ENCODE measurements around the gene FBXW8.

FBXW8 gene

GRCh38 chr12:117038023-117038680, 127.4 kb downstream of the FBXW8 start:
- no peak for DNase-seq (ENCODE audit: low read depth in 2 of 2)

GRCh38 chr12:117038919-117039318, 128.2 kb downstream of the FBXW8 start:
- no peak for DNase-seq (ENCODE audit: low read depth in 2 of 2)

- DNase-seq (ENCODE audit: low read depth in 2 of 2): no peak
Observed at GRCh38 chr12:117039891-117040309, 129.2 kb downstream of the FBXW8 start.

- DNase-seq (ENCODE audit: low read depth in 2 of 2): no peak
Observed at GRCh38 chr12:117040496-117040895, 129.7 kb downstream of the FBXW8 start.

GRCh38 chr12:117041798-117042170, 131.0 kb downstream of the FBXW8 start:
- no peak for DNase-seq (ENCODE audit: low read depth in 2 of 2)

- DNase-seq (ENCODE audit: low read depth in 2 of 2): no peak
Observed at GRCh38 chr12:117042171-117042842, 131.6 kb downstream of the FBXW8 start.

- DNase-seq (ENCODE audit: low read depth in 2 of 2): no peak
Observed at GRCh38 chr12:117042862-117043261, 132.1 kb downstream of the FBXW8 start.

- DNase-seq (ENCODE audit: low read depth in 2 of 2): no peak
Observed at GRCh38 chr12:117044311-117044710, 133.6 kb downstream of the FBXW8 start.

- DNase-seq (ENCODE audit: low read depth in 2 of 2): no peak
Observed at GRCh38 chr12:117044790-117045159, 134.0 kb downstream of the FBXW8 start.

- DNase-seq (ENCODE audit: low read depth in 2 of 2): no peak
Observed at GRCh38 chr12:117045160-117046010, 134.6 kb downstream of the FBXW8 start.

GRCh38 chr12:117046011-117046369, 135.2 kb downstream of the FBXW8 start:
- no peak for DNase-seq (ENCODE audit: low read depth in 2 of 2)

- DNase-seq (ENCODE audit: low read depth in 2 of 2): no peak
Observed at GRCh38 chr12:117046425-117046824, 135.7 kb downstream of the FBXW8 start.

GRCh38 chr12:117046861-117047530, 136.2 kb downstream of the FBXW8 start:
- no peak for DNase-seq (ENCODE audit: low read depth in 2 of 2)

GRCh38 chr12:117047810-117048584, 137.2 kb downstream of the FBXW8 start:
- DNase-seq (ENCODE audit: low read depth in 2 of 2): no peak

GRCh38 chr12:117048585-117048904, 137.8 kb downstream of the FBXW8 start:
- DNase-seq (ENCODE audit: low read depth in 2 of 2): no peak

- DNase-seq (ENCODE audit: low read depth in 2 of 2): no peak
Observed at GRCh38 chr12:117049295-117049694, 138.5 kb downstream of the FBXW8 start.

- DNase-seq (ENCODE audit: low read depth in 2 of 2): no peak
Observed at GRCh38 chr12:117050060-117050459, 139.3 kb downstream of the FBXW8 start.

GRCh38 chr12:117051380-117051779, 140.6 kb downstream of the FBXW8 start:
- DNase-seq (ENCODE audit: low read depth in 2 of 2): no peak

- DNase-seq (ENCODE audit: low read depth in 2 of 2): no peak
Observed at GRCh38 chr12:117052386-117053049, 141.8 kb downstream of the FBXW8 start.

GRCh38 chr12:117053050-117053400, 142.3 kb downstream of the FBXW8 start:
- DNase-seq (ENCODE audit: low read depth in 2 of 2): no peak

- DNase-seq (ENCODE audit: low read depth in 2 of 2): no peak
Observed at GRCh38 chr12:117053597-117054201, 142.9 kb downstream of the FBXW8 start.
